H9 (cell line): ENCODE measurements around the gene PLSCR2. TPM values are rescaled to one million over a fixed set of nuclear protein-coding genes. Genes with fewer than 3 reads are reported as not detected.

ENCODE experiments used
- DNase-seq: peaks from one replicate; pipeline ENCODE4 v3.0.0-alpha.2; 2017
- H2AFZ ChIP-seq: one replicate; pipeline ENCODE4 v1.6.1; 2013; ENCODE audit warnings: mild to moderate bottlenecking, low read length, control low read depth, moderate library complexity
- H2AK5ac ChIP-seq: 2 replicates; pipeline ENCODE4 v1.6.1; 2013; ENCODE audit warnings: low read length, control low read depth, mixed read lengths; ENCODE audit not compliant: insufficient read length
- H2BK120ac ChIP-seq: one replicate; pipeline ENCODE4 v1.6.1; 2013; ENCODE audit warnings: low read depth, mild to moderate bottlenecking, low read length, control low read depth, inconsistent platforms; ENCODE audit not compliant: poor library complexity, severe bottlenecking
- H2BK12ac ChIP-seq: 2 replicates; pipeline ENCODE4 v1.6.1; 2013; ENCODE audit warnings: low read length, control low read depth, mixed read lengths, low read depth; ENCODE audit not compliant: insufficient read length
- H2BK15ac ChIP-seq: 2 replicates; pipeline ENCODE4 v1.6.1; 2013; ENCODE audit warnings: low read depth, low read length, control low read depth
- H2BK20ac ChIP-seq: one replicate; pipeline ENCODE4 v1.6.1; 2013; ENCODE audit warnings: low read depth, mild to moderate bottlenecking, low read length, control low read depth, inconsistent platforms; ENCODE audit not compliant: poor library complexity, severe bottlenecking
- H2BK5ac ChIP-seq: 2 replicates; pipeline ENCODE4 v1.6.1; 2013; ENCODE audit warnings: low read length, control low read depth, mixed read lengths; ENCODE audit not compliant: insufficient read length
- H3K14ac ChIP-seq: 2 replicates; pipeline ENCODE4 v1.6.1; 2013; ENCODE audit warnings: low read length, control low read depth; ENCODE audit not compliant: insufficient read depth
- H3K18ac ChIP-seq: 2 replicates; pipeline ENCODE4 v1.6.1; 2013; ENCODE audit warnings: low read depth, mild to moderate bottlenecking, mixed read lengths, low read length, control low read depth; ENCODE audit not compliant: insufficient read length
- H3K23ac ChIP-seq: 2 replicates; pipeline ENCODE4 v1.6.1; 2013; ENCODE audit warnings: low read length, control low read depth, mixed read lengths, low read depth; ENCODE audit not compliant: insufficient read length
- H3K23me2 ChIP-seq: 2 replicates; pipeline ENCODE4 v1.6.1; 2013; ENCODE audit warnings: low read depth, mild to moderate bottlenecking, mixed read lengths, low read length, control low read depth; ENCODE audit not compliant: insufficient read length, poor library complexity, severe bottlenecking
- H3K27ac ChIP-seq: 2 replicates; pipeline ENCODE4 v1.5.1; 2013; ENCODE audit warnings: low read length, control low read depth, mixed read lengths, low read depth; ENCODE audit not compliant: insufficient read length
- H3K27me3 ChIP-seq: 2 replicates; pipeline ENCODE4 v1.6.1; 2013; ENCODE audit warnings: low read length, control low read depth, inconsistent platforms; ENCODE audit not compliant: insufficient read depth
- H3K4ac ChIP-seq: 2 replicates; pipeline ENCODE4 v1.6.1; 2013; ENCODE audit warnings: low read depth, mild to moderate bottlenecking, control low read depth, inconsistent platforms, low read length, moderate library complexity
- H3K4me1 ChIP-seq: 2 replicates; pipeline ENCODE4 v1.6.1; 2013; ENCODE audit warnings: low read length, control low read depth, inconsistent platforms; ENCODE audit not compliant: insufficient read depth
- H3K4me2 ChIP-seq: 2 replicates; pipeline ENCODE4 v1.6.1; 2013; ENCODE audit warnings: low read length, control low read depth, mixed read lengths; ENCODE audit not compliant: insufficient read length, insufficient read depth
- H3K56ac ChIP-seq: 2 replicates; pipeline ENCODE4 v1.6.1; 2013; ENCODE audit warnings: low read depth, mild to moderate bottlenecking, mixed read lengths, low read length, control low read depth; ENCODE audit not compliant: insufficient read length
- H3K79me1 ChIP-seq: 2 replicates; pipeline ENCODE4 v1.6.1; 2013; ENCODE audit warnings: low read depth, mild to moderate bottlenecking, moderate library complexity, low read length, control low read depth, inconsistent platforms; ENCODE audit not compliant: insufficient read depth, poor library complexity, severe bottlenecking
- H3K79me2 ChIP-seq: 2 replicates; pipeline ENCODE4 v1.6.1; 2013; ENCODE audit warnings: low read length, control low read depth, inconsistent platforms; ENCODE audit not compliant: insufficient read depth
- H3K9ac ChIP-seq: 2 replicates; pipeline ENCODE4 v1.6.1; 2013; ENCODE audit warnings: low read length, control low read depth, mixed read lengths; ENCODE audit not compliant: insufficient read length; ENCODE audit errors: extremely low read depth
- H3K9me3 ChIP-seq: one replicate; pipeline ENCODE4 v1.6.1; 2013; ENCODE audit warnings: low read depth, low read length, inconsistent platforms; ENCODE audit not compliant: control insufficient read depth
- H3T11ph ChIP-seq: one replicate; pipeline ENCODE4 v1.6.1; 2013; ENCODE audit warnings: mild to moderate bottlenecking, low read length, control low read depth, inconsistent platforms
- H4K20me1 ChIP-seq: one replicate; pipeline ENCODE4 v1.6.1; 2013; ENCODE audit not compliant: control insufficient read depth, insufficient read length, insufficient read depth
- H4K5ac ChIP-seq: 2 replicates; pipeline ENCODE4 v1.6.1; 2013; ENCODE audit warnings: low read depth, mild to moderate bottlenecking, mixed read lengths, low read length, control low read depth; ENCODE audit not compliant: insufficient read length
- H4K8ac ChIP-seq: replicated peaks from 2 replicates; pipeline ENCODE4 v1.6.1; 2013; ENCODE audit warnings: low read length, control low read depth, mixed read lengths, low read depth; ENCODE audit not compliant: insufficient read length
- H4K91ac ChIP-seq: 2 replicates; pipeline ENCODE4 v1.6.1; 2013; ENCODE audit warnings: low read depth, mild to moderate bottlenecking, moderate library complexity, mixed read lengths, low read length, control low read depth; ENCODE audit not compliant: insufficient read length
- H3K27ac Mint-ChIP-seq, 3 experiments: 2 replicates in 2 of 3; 3 replicates in 1 of 3; pipeline ENCODE4 v1.8.0; 2020 to 2021; ENCODE audit warnings: mixed read lengths in 3 of 3, mild to moderate bottlenecking in 1 of 3, moderate library complexity in 1 of 3
- H3K27me3 Mint-ChIP-seq: 2 replicates; pipeline ENCODE4 v1.8.0; 2021; ENCODE audit warnings: low read depth, mild to moderate bottlenecking, moderate library complexity, mixed read lengths
- H3K36me3 Mint-ChIP-seq, 3 experiments: 2 replicates in 2 of 3; 3 replicates in 1 of 3; pipeline ENCODE4 v1.8.0; 2020 to 2021; ENCODE audit warnings: low read depth in 3 of 3, mixed read lengths in 3 of 3; ENCODE audit not compliant: insufficient read depth in 1 of 3
- H3K4me1 Mint-ChIP-seq, 2 experiments: 2 replicates each; pipeline ENCODE4 v1.8.0; 2020; ENCODE audit warnings: mixed read lengths in 2 of 2
- H3K4me3 Mint-ChIP-seq, 2 experiments: 2 replicates in 1 of 2; 3 replicates in 1 of 2; pipeline ENCODE4 v1.8.0; 2020 to 2021; ENCODE audit warnings: mild to moderate bottlenecking in 2 of 2, mixed read lengths in 2 of 2, moderate library complexity in 1 of 2
- H3K9me3 Mint-ChIP-seq, 2 experiments: 2 replicates in 1 of 2; 3 replicates in 1 of 2; pipeline ENCODE4 v1.8.0; 2020; ENCODE audit warnings: mild to moderate bottlenecking in 2 of 2, mixed read lengths in 2 of 2, moderate library complexity in 1 of 2
- WGBS: extraction: QIAGEN DNeasy Blood & Tissue Kit; methylation state at CpG from one replicate; pipeline ENCODE4 v1.1.7; 2013; ENCODE audit warnings: missing lambda C conversion rate, low lambda C conversion rate, mixed read lengths; ENCODE audit not compliant: insufficient read length; ENCODE audit errors: extremely low coverage; 5-methylcytosine and 5-hydroxymethylcytosine counted together
- total RNA-seq: library from RNA; stranded (reverse); gene quantifications from 2 replicates; pipeline ENCODE4 v1.2.1, GENCODE V29; 2021
- TF ChIP-seq, protein P1 (sequence below): fragments of 200-600 bp; sonication (generic); conservative IDR thresholded peaks from 3 replicates; pipeline ENCODE4 v1.8.0; 2021; ENCODE audit warnings: antibody characterized with exemption, mild to moderate bottlenecking

Gene PLSCR2
- total RNA-seq, 1 experiment from 2014 or later, result not detected

DNA sequence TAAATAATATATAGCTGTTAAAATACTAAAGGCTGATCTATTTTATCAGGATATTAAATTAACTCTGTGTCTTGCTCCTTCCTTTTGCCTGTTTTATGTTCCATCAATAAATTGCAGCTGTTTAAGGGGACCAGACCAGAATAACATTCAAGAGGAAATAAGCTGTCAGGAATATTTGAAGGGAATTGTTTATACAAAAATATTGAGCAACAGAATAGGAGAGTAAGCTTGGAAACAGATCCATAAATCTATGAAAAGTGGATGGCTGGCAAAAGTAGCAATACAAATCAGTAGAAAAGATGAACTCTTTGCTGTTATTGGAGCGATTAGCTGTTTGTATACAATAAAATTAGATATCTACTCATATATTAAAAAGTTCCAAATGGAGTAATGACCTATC lies 36.2 kb upstream of the PLSCR2 start:
- peaks cover 2 to 17% (median 10%) of the 10 kb centered on the region in 3 experiments for H3K36me3 Mint-ChIP-seq
- no peak overlapping the region for H3K18ac ChIP-seq

More for the DNA sequence above, 36.2 kb upstream of the PLSCR2 start:
- no peaks in the 10 kb centered on the region for H3K27me3 ChIP-seq
- H3K4me1 Mint-ChIP-seq, result peaks cover 57 to 60% of the 10 kb centered on the region in 2 experiments
- H3K56ac ChIP-seq, result no peak overlapping the region
- no peak overlapping the region for H2BK20ac ChIP-seq
- H3K27ac ChIP-seq, result no peak overlapping the region
- no peak overlapping the region for H3T11ph ChIP-seq
- H3K27ac Mint-ChIP-seq, result no peak overlapping the region; a peak in 3 of 7 replicates
- TF ChIP-seq, protein P1, sequence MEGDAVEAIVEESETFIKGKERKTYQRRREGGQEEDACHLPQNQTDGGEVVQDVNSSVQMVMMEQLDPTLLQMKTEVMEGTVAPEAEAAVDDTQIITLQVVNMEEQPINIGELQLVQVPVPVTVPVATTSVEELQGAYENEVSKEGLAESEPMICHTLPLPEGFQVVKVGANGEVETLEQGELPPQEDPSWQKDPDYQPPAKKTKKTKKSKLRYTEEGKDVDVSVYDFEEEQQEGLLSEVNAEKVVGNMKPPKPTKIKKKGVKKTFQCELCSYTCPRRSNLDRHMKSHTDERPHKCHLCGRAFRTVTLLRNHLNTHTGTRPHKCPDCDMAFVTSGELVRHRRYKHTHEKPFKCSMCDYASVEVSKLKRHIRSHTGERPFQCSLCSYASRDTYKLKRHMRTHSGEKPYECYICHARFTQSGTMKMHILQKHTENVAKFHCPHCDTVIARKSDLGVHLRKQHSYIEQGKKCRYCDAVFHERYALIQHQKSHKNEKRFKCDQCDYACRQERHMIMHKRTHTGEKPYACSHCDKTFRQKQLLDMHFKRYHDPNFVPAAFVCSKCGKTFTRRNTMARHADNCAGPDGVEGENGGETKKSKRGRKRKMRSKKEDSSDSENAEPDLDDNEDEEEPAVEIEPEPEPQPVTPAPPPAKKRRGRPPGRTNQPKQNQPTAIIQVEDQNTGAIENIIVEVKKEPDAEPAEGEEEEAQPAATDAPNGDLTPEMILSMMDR, result no peak
- no peak for DNase-seq
- no peak overlapping the region for H2BK12ac ChIP-seq
- H3K14ac ChIP-seq, result no peak overlapping the region
- H3K4me3 Mint-ChIP-seq, result no peak overlapping the region
- H3K27me3 Mint-ChIP-seq, result no peaks in the 10 kb centered on the region
- H4K91ac ChIP-seq, result no peak overlapping the region
- H4K8ac ChIP-seq, result no peak overlapping the region
- no peak overlapping the region for H3K23ac ChIP-seq
- no peak overlapping the region for H2BK5ac ChIP-seq
- H2BK15ac ChIP-seq, result no peak overlapping the region
- no peaks in the 10 kb centered on the region for H3K79me1 ChIP-seq
- H3K79me2 ChIP-seq, result no peaks in the 10 kb centered on the region
- no peaks in the 10 kb centered on the region for H4K20me1 ChIP-seq
- H2AFZ ChIP-seq, result no peak overlapping the region
- no peak overlapping the region for H3K4me2 ChIP-seq
- no peaks in the 10 kb centered on the region; a peak in 2 of 5 replicates for H3K9me3 Mint-ChIP-seq
- H3K4me1 ChIP-seq, result peaks cover 4% of the 10 kb centered on the region; the same call in 1 of the 2 replicates
- no peaks in the 10 kb centered on the region for H3K23me2 ChIP-seq
- H3K9ac ChIP-seq, result no peak overlapping the region
- no peaks in the 10 kb centered on the region for H3K9me3 ChIP-seq
- H2AK5ac ChIP-seq, result no peak overlapping the region
- no peak overlapping the region for H3K4ac ChIP-seq
- H4K5ac ChIP-seq, result no peak overlapping the region
- WGBS, result no CpG with 5 or more reads among the region's 1 CpG
- H2BK120ac ChIP-seq, result no peak overlapping the region
